LNCaP clone FGC (cell line): ENCODE data around the gene BNC2.
"Not testable (repeated sequence)": the region's sequence is repeated elsewhere in the genome, so short reads cannot be mapped to it uniquely, and the experiment has no call there.

ENCODE experiments used
- DNase-seq: peaks from one replicate; pipeline ENCODE4 v3.0.0-alpha.2; 2011; ENCODE audit warnings: low read depth
- H3K4me3 ChIP-seq: 2 replicates; pipeline ENCODE4 v1.5.1; 2011; ENCODE audit warnings: mild to moderate bottlenecking, low read depth, low read length, control low read depth
- CTCF ChIP-seq: IDR thresholded peaks from 2 replicates; pipeline ENCODE4 v1.5.1; 2012; ENCODE audit warnings: mild to moderate bottlenecking; ENCODE audit not compliant: control insufficient read depth, insufficient read depth; ENCODE audit errors: extremely low read depth

Gene BNC2

GRCh38 chr9:16441791-16442190, 428.7 kb downstream of the BNC2 start:
- DNase-seq = no peak
- TF ChIP-seq CTCF = no peak
- H3K4me3 ChIP-seq = no peak overlapping the region

GRCh38 chr9:16438831-16439230, 431.6 kb downstream of the BNC2 start:
- not testable (repeated sequence) for H3K4me3 ChIP-seq, DNase-seq

GRCh38 chr9:16436545-16436944, 433.9 kb downstream of the BNC2 start:
- DNase-seq = no peak
- H3K4me3 ChIP-seq = no peak overlapping the region
- no peak for TF ChIP-seq CTCF

- no peak for TF ChIP-seq CTCF
- H3K4me3 ChIP-seq = no peak overlapping the region
- no peak for DNase-seq
Observed at GRCh38 chr9:16434526-16434925, 435.9 kb downstream of the BNC2 start.

- no peak overlapping the region for H3K4me3 ChIP-seq
- TF ChIP-seq CTCF = no peak
- DNase-seq = no peak
Observed at GRCh38 chr9:16433494-16433893, 437.0 kb downstream of the BNC2 start.

GRCh38 chr9:16431666-16432392, 438.6 kb downstream of the BNC2 start:
- no peak for DNase-seq
- H3K4me3 ChIP-seq = no peak overlapping the region
- TF ChIP-seq CTCF = no peak

- H3K4me3 ChIP-seq = no peak overlapping the region
- DNase-seq = no peak
- no peak for TF ChIP-seq CTCF
Observed at GRCh38 chr9:16429671-16430070, 440.8 kb downstream of the BNC2 start.
